Measurements from ENCODE around the gene PDZD2. TPM values are rescaled to one million over a fixed set of nuclear protein-coding genes. Genes with fewer than 3 reads are reported as not detected.
"Not testable (repeated sequence)": the region's sequence is repeated elsewhere in the genome, so short reads cannot be mapped to it uniquely, and the experiment has no call there.

The PDZD2 gene
- total RNA-seq, 1 donor from 2014 or later, result 105 TPM

- intact Hi-C loops (cut with DNase I), result no loop called here
- no peak for DNase-seq (ENCODE audit: low spot score)
- ATAC-seq, result no peak
Measured at GRCh38 chr5:31965227-31965626, 326.3 kb downstream of the PDZD2 start.

DNA sequence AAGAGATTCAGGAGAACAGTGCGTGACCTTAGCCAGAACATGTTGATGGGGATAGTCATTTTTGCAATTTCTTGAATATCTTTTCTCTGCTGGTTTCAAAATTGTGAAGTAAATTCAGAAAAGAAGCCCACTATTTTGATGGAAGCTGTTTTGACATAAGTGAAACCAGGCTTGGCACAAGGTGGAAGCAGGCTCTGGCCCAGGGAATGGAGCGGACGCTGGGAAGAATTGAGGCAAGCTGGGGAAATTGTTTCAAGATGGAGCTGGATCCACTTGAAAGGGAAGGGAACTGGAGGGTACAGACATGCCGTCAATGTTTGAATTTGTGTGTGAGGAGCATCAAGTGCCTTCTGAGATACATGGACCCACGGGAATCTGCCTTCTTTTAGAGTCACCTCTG lies 328.0 kb downstream of the PDZD2 start:
- DNase-seq (ENCODE audit: low spot score), result no peak
- intact Hi-C loops (cut with DNase I), result no loop called here
- ATAC-seq, result no peak

GRCh38 chr5:31967461-31967860 lies 328.5 kb downstream of the PDZD2 start:
- ATAC-seq, result no peak
- DNase-seq (ENCODE audit: low spot score), result no peak
- intact Hi-C loops (cut with DNase I), result no loop called here

DNA sequence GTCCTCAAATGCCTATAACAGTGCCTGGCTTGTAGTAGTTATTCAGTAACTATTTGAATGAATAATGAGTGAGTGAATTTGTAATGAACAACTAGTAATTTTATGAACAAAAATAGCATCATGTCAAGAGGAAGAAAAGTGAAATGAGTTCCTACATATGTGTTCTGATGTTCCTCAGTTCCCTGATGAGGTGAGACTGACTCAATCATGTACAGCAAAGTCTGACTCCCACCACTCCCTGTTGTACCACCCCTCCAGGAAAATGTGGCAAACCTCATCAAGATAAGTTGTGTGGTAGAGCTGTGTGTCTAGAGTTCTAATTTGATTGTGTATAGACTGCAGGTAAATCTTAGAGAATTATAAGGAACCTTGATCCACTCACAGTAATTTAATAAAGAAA lies 333.6 kb downstream of the PDZD2 start:
- intact Hi-C loops (cut with DNase I), result no loop called here
- DNase-seq (ENCODE audit: low spot score), result no peak
- ATAC-seq, result no peak

DNA sequence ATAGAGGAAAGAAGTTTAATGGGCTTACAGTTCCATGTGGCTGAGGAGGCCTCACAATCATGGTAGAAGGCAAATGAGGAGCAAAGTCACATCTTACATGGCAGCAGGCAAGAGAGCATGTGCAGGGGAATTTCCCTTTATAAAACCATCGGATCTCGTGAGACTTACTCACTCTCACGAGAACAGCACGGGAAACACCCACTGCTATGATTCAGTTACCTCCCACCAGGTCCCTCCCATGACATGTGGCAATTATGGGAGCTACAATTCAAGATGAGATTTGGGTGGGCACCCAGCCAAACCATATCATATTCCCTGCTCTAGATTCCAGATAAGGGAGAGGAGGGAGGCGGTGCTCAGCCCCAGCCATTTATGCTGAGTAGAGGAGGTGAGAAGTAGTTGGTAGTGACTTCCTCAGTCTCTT lies 336.3 kb downstream of the PDZD2 start:
- DNase-seq (ENCODE audit: low spot score); ATAC-seq; intact Hi-C loops (cut with DNase I): not testable (repeated sequence)

DNA sequence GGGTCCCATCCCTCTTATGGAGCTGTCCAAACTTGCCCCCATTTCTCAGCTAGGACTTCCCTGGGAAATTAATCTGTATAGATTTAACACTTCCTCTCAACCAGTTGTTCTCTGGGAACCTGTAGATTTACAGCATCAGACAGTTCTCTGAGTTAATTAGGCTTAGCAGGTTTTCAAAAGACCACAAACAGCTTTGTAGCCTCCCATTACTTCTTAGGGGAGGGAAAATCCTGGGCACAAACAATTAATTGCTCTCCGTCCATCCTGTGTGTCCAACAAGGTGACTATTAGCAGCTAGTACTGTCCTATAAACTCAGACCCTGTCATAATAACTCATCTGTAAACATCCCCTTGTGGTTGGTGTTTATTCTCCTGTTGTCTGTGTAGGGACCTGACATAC lies 337.2 kb downstream of the PDZD2 start:
- intact Hi-C loops (cut with DNase I), result no loop called here
- ATAC-seq, result no peak
- DNase-seq (ENCODE audit: low spot score), result no peak

GRCh38 chr5:31981361-31981945 lies 342.5 kb downstream of the PDZD2 start:
- DNase-seq (ENCODE audit: low spot score), result no peak
- intact Hi-C loops (cut with DNase I), result no loop called here
- ATAC-seq, result no peak

- DNase-seq (ENCODE audit: low spot score) (no peak), ATAC-seq (no peak)
- intact Hi-C loops (cut with DNase I), result no loop called here
Measured at GRCh38 chr5:31982027-31982426, 343.1 kb downstream of the PDZD2 start.

DNA sequence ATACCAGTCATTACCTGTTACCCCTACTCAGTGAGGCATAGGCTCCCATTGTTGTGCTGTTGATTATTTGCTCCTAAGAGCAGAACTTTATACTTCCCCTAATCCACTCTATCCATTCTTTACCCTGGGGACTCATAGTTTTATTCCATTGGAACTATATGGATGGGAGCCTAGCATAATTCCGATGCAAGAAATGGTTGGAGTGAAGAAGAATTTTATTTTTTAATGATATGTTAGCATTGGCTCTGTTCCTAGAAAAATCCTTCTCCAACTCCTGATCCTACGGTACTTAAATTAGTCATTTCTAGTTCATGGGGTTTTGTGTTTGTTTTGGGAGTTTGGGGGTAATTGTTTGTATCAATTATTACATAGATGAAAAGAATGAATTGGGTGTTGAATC lies 343.7 kb downstream of the PDZD2 start:
- intact Hi-C loops (cut with DNase I), result no loop called here
- no peak for ATAC-seq

DNA sequence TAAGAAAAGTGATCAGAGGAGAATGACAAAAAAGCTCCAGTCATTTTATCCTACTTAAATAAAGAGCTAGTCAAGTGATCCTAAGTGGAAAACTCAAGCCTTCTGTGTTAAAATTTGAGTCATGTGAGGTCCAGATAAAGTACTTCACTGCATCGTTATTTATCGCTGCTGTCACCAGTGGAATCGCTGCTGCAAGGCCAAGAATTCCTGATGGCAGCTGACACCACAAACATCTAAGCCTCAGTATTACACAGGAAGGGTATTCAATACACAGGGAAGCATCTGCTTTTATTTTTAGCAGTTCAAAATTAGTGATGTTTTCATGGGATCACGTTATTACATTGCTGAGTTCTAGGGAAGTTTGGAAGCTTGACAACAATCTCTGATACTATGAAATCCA lies 344.9 kb downstream of the PDZD2 start:
- intact Hi-C loops (cut with DNase I), result no loop called here
- ATAC-seq (peak; percentile 75), DNase-seq (ENCODE audit: low spot score) (no peak)

More for the DNA sequence above, 343.7 kb downstream of the PDZD2 start:
- no peak for DNase-seq (ENCODE audit: low spot score)

GRCh38 chr5:31984691-31985090 lies 345.8 kb downstream of the PDZD2 start:
- intact Hi-C loops (cut with DNase I), result no loop called here
- DNase-seq (ENCODE audit: low spot score), result no peak
- ATAC-seq, result no peak

- intact Hi-C loops (cut with DNase I), result no loop called here
- ATAC-seq (no peak), DNase-seq (ENCODE audit: low spot score) (no peak)
Measured at GRCh38 chr5:31986101-31986500, 347.2 kb downstream of the PDZD2 start.

- DNase-seq (ENCODE audit: low spot score) (no peak), ATAC-seq (no peak)
- intact Hi-C loops (cut with DNase I), result no loop called here
Measured at GRCh38 chr5:31987985-31988710, 349.2 kb downstream of the PDZD2 start.

DNA sequence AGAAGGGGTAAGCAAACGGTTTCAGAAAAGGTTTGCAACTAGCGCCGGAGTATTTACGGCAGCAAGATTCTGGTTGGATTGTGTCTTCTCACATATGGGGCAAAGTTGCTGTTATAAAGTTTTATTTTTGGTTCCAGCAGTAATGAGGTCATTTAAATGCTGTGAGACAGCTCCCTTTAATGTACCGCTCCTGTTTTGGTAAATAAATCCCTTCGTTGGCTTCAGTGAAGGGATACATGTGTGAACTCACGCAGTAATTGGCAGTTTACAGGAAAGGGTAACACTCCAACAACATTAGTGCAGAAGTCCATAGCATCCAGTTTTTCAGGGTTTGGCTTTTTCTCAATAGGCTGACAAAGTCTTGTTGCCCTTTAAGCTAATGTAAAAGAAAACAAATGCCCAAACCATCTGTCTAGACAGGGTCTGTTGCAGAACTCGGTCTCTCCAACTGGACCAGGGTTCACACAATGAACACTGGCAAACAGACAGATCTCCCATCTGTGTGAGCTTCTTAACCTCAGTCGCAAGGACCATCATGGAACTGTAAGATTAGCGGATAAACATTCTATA lies 351.2 kb downstream of the PDZD2 start:
- DNase-seq (ENCODE audit: low spot score), result peak; percentile 3
- no peak for ATAC-seq
- intact Hi-C loops (cut with DNase I), result no loop called here

DNA sequence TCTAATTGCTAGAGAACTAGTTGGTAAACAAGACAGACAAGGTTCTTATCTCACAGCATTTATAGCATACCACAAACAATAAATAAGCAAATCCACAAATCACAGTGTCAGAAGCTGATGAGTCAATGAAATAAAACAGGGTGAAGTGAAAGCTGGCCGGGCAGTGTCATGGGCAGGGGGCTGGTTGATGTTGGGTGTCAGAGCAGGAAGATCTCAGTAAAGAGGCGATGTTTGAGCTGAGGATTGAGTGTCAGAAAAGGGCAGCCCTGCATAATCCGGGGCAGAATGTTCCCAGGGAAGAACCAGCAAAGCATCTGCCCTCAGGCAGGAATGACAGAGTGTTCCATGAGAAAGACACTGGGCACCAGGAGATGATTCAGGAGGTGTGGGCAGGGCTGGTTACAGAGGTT lies 351.8 kb downstream of the PDZD2 start:
- DNase-seq (ENCODE audit: low spot score) (peak; percentile 3), ATAC-seq (no peak)
- intact Hi-C loops (cut with DNase I), result no loop called here

- intact Hi-C loops (cut with DNase I), result no loop called here
- DNase-seq (ENCODE audit: low spot score) (no peak), ATAC-seq (no peak)
Measured at GRCh38 chr5:31992377-31992776, 353.4 kb downstream of the PDZD2 start.

GRCh38 chr5:31993165-31993961 lies 354.4 kb downstream of the PDZD2 start:
- DNase-seq (ENCODE audit: low spot score) (peak; percentile 45), ATAC-seq (peak; percentile 50)
- intact Hi-C loops (cut with DNase I), result no loop called here

DNA sequence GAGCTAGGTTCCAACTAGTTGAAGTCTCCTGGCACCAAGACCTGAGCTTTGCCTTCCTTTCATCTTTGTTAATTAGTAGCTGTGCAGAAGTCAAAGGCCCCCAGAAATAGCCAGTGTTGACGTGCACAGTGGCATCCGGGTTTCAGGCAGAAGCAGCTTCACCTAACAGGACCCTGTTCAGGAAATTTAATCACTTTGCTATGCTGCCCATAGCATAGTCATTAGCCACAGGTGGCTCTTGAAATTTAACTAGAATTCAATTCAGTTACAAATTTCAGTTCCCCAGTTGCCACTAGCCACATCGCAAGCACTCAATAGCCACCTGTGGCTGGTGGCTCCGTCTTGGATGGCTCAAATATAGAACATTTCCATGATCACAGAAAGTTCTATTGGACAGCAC lies 356.1 kb downstream of the PDZD2 start:
- no peak for ATAC-seq
- intact Hi-C loops (cut with DNase I), result no loop called here

GRCh38 chr5:31995714-31996113 lies 356.8 kb downstream of the PDZD2 start:
- no peak for ATAC-seq
- DNase-seq (ENCODE audit: low spot score), result no peak
- intact Hi-C loops (cut with DNase I), result no loop called here

More for the DNA sequence above, 356.1 kb downstream of the PDZD2 start:
- DNase-seq (ENCODE audit: low spot score), result peak; percentile 9

- DNase-seq (ENCODE audit: low spot score), result peak; percentile 9
- no peak for ATAC-seq
- intact Hi-C loops (cut with DNase I), result no loop called here
Measured at GRCh38 chr5:31996909-31997308, 358.0 kb downstream of the PDZD2 start.

Data from sciatic nerve (tissue), 2 donors.